Stimulated activated CD8-positive, alpha-beta memory T cell treated with anti-CD3 and anti-CD28 coated beads, Interleukin-12 subunit alpha, Interleukin-12 subunit beta, amount 100 ng/mL, for 24 hours (primary cell): ENCODE results near the gene LAMA5.

Source experiments
- DNase-seq: peaks from one replicate; pipeline ENCODE4 v3.0.0-alpha.2; 2020; ENCODE audit errors: extremely low read depth

The LAMA5 gene

GRCh38 chr20:62314711-62315302 is 52.3 kb downstream of the LAMA5 start:
- no peak for DNase-seq

DNA sequence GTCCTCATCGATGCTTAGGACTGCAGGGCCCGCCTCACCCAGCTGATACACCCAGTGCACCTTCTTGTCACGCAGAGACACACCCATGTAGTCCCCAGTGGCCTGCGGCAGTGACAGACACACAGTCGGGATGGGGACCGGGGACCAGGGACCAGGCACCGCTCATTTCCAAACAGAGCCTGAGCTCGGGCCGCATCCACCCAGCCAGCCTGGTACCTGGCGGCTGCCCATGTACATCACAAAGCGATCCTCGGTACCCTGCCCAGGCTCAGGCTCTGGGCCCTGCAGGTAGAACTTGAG is 52.8 kb downstream of the LAMA5 start:
- DNase-seq, result no peak

- DNase-seq, result no peak
Observed at GRCh38 chr20:62313460-62314338, 53.4 kb downstream of the LAMA5 start.

DNA sequence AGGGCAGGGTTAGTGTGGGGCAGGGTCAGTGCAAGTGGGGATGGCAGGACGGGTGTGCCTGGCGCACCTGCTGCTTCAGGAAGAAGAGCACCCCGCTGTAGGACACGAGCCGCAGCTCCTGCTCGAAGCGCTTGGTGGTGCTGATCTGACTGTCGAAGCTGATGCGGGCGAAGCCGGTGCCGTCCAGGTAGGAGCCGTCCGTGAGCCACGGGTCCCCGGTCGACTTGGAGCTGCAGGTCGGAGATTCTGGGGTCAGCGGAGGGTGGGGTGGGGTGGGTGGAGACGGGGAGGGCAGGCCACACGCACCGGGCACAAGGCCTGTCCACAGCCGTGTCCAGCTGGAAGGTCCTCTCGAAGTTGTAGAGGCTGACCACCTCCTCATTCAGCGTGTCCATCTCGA is 54.1 kb downstream of the LAMA5 start:
- no peak for DNase-seq

DNA sequence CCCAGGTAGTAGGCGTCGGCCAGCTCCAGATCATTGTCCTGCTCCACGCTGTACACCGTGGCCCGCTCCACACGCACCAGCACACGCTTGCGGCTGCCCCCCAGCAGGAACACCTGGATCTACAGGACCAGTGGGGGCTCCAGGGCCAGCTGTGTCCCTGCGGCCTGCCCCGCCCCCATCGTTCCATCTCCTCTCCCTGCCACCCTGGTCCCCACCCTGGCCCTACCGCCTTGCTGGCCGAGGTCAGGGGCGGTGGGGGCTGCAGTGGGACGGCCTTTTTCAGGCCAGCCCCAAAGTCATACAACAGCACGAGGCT is 54.5 kb downstream of the LAMA5 start:
- no peak for DNase-seq

DNA sequence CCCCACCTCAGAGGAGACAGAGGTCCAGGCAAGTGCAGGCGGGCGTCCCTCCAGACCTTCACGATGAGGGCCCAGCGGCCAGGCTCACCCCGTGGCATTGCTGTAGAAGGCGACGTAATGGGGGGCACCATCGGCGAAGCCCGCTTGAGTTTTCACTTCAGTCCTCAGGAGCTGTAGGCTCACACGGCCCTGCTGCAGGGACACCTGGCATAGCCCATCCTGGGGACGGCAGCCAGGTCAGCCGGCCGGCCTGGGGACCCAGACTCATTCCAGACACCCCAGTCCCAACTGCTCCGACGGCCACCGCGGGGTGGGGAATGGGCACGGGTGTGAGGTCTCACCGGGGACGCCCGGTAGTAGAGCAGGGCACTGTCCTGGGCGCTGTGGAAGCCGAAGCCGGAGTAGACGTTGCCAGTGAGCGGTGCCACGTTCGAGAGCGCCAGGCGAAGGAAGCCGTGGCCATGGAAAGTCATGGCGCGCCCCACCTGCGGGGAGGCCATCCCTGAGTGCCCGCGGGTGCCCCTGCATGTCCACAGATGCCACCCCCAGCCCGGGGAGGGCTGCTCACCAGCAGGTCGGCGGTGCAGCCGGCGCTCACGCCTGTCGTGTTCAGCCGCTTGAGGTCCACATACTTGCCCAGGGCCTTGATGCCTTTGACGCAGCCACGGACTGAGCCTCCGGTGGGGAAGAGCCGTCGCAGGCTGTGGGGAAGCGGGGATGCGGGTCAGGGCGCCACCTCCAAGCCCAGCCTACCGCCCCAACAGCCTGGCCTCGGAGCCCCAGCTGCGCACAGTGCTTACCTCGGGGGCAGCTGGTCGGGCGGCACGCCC is 55.1 kb downstream of the LAMA5 start:
- no peak for DNase-seq

DNA sequence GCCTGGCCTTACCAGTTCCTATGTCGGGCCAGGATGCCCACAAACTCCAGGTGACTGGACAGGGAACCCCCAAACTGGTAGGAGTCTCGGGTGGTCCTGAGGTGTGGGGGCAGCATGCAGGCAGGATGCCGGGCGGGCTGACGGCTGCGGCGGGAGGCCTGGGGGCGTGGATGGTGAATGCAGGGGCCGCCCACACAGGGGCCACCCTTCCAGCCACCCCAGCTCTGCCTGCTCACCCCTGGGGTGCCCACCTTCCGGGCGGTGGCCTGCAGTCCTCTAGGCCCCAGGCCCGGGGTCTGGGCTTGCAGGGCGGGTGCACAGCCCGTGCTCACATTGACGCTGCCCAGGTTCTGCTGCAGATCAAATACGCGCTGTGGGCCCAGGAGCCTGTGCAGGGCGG is 56.0 kb downstream of the LAMA5 start:
- DNase-seq, result no peak

GRCh38 chr20:62310757-62311121 is 56.4 kb downstream of the LAMA5 start:
- DNase-seq, result no peak

DNA sequence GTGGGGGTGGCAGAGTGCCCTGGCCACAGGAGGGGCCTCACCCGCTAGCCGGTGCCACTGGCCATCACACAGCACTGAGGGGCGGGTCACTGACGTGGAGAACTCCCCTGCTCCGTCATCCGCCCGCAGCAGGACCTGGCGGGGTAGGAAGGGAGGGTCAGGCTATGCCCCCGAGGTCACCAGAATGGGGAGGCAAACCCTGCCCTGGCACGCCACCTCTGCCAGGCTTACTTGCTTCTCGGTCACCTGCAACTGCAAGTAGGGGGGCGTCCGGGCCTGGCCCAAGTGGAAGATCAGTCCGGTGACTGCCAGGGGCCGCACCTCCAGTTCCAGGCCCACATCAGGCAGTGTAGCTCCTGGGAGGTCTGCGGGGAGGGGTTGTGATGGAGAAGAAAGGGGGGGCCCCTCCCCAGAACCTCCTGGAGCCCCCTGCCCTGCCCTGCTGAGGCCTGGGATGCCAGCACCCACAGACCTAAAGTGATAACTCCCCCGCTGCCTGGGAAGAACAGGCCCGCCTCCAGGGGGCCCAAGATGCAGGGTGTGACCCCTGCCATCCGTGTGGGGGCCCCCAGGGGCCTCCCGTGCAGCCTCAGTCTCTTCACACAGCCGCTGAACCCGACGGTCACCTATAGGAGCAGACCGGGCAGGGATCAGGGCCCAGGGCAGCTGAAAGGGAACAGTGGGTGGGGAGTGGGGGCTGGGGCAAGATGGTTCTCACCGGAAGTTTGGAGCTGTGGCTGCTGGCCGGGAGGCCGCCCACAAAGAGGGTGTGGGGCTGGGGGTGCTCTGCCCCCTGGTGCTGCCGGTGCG is 57.0 kb downstream of the LAMA5 start:
- no peak for DNase-seq

GRCh38 chr20:62309198-62309944 is 57.7 kb downstream of the LAMA5 start:
- no peak for DNase-seq

DNA sequence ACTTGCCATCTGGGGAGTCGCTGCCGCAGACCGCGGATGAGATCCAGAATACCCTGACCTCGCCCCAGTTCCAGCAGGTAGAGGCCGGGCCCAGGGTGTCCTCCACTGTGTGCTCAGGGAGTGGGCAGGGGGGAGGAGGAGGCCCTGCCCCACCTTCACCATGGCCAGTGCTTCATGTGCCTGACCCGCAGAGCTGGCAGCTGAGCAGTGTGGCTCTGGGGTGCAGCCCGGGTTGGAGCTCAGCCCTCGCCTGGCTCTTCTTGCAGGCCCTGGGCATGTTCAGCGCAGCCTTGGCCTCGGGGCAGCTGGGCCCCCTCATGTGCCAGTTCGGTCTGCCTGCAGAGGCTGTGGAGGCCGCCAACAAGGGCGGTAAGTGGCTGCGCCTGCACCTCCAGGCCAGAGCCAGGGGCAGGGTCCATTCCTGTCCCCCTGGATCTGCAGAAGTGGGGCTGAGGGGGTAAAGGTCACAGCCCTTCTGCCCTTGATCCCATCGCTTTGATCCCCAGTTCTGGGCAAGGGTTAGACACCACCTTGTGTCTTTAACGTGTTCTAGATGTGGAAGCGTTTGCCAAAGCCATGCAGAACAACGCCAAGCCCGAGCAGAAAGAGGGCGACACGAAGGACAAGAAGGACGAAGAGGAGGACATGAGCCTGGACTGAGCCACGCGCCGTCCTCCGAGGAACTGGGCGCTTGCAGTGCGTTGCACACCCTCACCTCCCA is 58.9 kb downstream of the LAMA5 start:
- no peak for DNase-seq

GRCh38 chr20:62307226-62308101 is 59.6 kb downstream of the LAMA5 start:
- DNase-seq, result no peak

GRCh38 chr20:62306414-62307187 is 60.5 kb downstream of the LAMA5 start:
- no peak for DNase-seq

DNA sequence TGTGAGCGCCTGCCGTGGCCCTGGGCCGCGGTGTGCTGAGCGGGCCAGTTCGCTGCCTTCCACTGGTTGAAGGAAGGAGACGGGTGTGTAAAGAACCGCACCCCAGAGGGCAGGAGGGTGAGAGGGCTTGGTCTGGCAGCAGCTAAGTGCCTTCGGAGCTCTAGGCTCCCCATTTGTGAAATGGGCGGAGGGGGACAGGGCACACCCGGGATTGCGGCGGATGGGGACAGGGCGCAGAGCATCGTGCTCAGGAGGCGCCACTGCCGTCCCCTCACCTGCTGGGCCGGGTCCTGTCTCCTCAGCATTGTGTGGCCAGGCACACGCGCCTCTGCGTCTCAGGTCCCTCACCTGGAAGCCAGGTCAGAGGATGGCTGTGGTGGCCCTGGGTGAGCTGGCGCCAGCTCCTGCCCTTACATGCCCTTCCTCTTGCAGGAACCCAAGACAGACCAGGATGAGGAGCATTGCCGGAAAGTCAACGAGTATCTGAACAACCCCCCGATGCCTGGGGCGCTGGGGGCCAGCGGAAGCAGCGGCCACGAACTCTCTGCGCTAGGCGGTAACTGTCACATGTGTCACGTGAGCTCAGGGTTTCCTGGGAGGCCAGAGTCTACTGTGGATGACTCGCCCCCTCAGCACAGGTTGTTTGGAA is 61.2 kb downstream of the LAMA5 start:
- no peak for DNase-seq

DNA sequence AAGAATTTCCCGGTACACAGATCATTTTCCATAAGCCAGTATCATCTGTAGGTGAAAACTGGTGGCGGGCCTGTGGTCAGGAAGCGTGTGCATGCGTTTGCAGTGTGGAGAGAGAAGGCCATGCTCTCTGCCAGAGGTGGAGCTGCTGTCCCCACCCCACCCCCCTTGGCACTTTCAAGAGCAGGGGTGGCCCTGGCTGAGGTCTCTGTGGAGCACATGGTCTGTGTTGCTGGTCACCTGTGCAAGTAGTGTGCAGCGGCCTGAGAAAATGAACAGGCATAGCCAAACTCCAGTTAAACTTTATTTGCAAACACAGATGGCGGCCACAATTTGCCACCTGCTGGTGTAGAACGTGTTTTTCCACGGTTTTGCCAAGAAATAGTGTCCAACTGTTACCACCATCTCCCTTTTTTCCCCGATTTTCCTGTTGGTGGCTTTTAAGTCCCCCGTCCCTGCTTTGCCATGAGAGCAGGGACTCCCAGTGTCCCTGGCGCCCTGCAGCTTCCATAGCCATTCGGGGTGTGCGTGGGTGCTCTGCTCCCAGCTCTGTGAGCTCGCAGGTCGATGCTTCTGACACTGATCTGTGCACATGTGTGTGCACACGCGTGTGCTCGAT is 61.9 kb downstream of the LAMA5 start:
- no peak for DNase-seq

DNA sequence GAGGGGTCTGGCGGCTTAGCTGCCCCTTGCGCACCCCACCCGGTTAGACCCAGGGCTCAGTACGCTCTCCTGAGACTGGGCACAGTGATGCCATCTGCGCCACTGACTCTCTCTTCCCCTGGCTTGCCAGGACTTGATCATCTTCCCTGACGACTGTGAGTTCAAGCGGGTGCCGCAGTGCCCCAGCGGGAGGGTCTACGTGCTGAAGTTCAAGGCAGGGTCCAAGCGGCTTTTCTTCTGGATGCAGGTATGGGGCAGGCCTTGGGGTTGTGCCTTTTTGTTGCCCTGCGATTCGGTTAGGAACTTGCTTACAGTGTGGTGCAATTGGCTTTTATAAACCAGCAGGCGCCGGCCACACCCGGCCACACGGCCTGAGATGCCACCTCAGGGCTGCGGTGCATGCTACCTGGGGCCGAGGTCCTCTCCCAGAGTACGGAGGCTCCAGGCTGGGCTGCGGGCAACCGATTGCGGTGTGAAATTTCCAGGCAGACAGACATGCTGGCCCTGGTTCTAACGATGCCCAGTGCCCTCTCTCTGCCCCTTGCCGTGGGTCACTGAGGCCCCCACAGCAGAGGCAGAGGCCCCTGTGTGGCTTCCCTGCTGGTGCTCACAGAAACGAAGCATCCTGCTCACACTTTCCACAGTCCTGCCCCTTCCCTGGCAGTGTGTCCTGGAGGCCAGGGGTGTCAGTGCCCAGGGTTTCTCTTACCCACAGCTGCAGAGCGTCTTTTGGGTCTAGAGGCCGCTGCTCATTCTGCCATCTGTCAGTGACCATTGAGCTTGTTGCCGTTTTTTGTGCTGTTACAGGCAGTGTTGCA is 62.6 kb downstream of the LAMA5 start:
- no peak for DNase-seq
